Measurements from ENCODE around the gene NOTCH2.

Gene NOTCH2

DNA sequence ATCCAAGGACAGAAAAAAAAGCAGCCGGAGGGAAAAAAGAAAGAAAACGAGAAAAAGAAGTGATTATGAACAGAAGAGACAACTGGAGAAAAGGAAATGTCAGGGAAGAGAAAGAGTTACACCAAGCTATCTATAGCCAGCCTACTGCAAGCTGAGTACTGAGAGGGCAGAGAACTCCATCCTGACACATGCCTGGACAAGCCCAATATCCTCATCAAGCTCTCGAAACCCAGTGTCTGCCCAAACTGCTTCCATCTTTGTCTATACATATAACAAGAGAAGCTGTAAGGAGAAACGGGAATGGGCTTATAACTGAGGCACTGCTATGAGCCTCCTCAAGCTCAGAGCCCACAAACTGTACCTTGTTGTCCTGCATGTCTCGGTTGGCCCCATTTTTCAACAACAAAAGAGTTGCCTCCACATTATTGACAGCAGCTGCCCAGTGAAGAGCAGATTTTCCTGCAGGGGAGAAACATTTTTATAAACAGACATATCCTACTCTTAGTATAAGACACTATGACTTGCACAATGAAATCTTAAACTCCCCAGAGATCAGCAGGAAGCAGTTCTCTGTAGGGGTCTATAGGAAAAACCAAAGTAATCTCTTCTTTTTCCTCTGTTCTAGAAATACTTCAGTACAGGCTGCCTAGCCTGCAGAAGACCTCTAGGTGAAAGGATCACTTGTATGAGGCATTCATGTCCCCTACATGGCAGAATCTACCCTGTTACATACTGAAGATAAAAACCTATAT lies 152.0 kb downstream of the NOTCH2 start:
- Histone ChIP-seq H3K36me3 (ENCODE audit: control insufficient read depth, insufficient read depth, low read length) (no peaks in the 10 kb centered on the region), H3K79me2 (no peaks in the 10 kb centered on the region), H3K4me2 (ENCODE audit: low read length) (no peak overlapping the region), H3K9me3 (ENCODE audit: control insufficient read depth, low read length) (no peaks in the 10 kb centered on the region), H3K27me3 (ENCODE audit: control insufficient read depth, insufficient read depth, low read length) (no peaks in the 10 kb centered on the region), H3K4me3 (ENCODE audit: low read depth, low read length) (no peak overlapping the region), H3K27ac (no peak overlapping the region), H3K4me1 (no peaks in the 10 kb centered on the region), H3K9ac (no peak overlapping the region), H2AFZ (no peak overlapping the region)
- TF ChIP-seq, protein P1, sequence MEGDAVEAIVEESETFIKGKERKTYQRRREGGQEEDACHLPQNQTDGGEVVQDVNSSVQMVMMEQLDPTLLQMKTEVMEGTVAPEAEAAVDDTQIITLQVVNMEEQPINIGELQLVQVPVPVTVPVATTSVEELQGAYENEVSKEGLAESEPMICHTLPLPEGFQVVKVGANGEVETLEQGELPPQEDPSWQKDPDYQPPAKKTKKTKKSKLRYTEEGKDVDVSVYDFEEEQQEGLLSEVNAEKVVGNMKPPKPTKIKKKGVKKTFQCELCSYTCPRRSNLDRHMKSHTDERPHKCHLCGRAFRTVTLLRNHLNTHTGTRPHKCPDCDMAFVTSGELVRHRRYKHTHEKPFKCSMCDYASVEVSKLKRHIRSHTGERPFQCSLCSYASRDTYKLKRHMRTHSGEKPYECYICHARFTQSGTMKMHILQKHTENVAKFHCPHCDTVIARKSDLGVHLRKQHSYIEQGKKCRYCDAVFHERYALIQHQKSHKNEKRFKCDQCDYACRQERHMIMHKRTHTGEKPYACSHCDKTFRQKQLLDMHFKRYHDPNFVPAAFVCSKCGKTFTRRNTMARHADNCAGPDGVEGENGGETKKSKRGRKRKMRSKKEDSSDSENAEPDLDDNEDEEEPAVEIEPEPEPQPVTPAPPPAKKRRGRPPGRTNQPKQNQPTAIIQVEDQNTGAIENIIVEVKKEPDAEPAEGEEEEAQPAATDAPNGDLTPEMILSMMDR (IDR thresholded peaks at IDR 0.05), result no peak

DNA sequence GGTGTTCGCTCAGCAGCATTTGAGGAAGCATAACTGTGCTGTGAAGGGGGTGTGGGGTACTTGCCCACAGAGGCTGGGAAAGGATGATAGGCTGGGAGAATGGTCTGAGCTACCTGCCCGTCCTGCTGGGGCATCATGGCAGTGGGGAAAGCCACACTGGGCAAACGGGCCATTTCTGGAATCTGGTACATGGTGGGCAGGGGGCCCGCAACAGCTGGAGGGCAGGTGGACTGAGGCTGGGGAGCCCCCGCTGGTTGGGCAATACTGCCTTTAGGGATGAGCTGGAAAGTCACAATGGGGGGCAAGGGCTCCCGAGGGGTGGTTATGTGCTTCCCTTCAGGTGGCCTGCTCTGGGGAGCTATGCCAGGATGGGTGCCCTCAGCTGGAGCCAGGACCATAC lies 153.9 kb downstream of the NOTCH2 start:
- Histone ChIP-seq H3K9ac (no peak overlapping the region), H3K9me3 (ENCODE audit: control insufficient read depth, low read length) (no peaks in the 10 kb centered on the region), H3K79me2 (no peaks in the 10 kb centered on the region), H3K4me2 (ENCODE audit: low read length) (no peak overlapping the region), H3K27ac (no peak overlapping the region), H3K36me3 (ENCODE audit: control insufficient read depth, insufficient read depth, low read length) (no peaks in the 10 kb centered on the region), H3K4me1 (no peaks in the 10 kb centered on the region), H3K27me3 (ENCODE audit: control insufficient read depth, insufficient read depth, low read length) (no peaks in the 10 kb centered on the region), H3K4me3 (ENCODE audit: low read depth, low read length) (no peak overlapping the region), H2AFZ (no peak overlapping the region)
- TF ChIP-seq, protein P1 (IDR thresholded peaks at IDR 0.05), result no peak

DNA sequence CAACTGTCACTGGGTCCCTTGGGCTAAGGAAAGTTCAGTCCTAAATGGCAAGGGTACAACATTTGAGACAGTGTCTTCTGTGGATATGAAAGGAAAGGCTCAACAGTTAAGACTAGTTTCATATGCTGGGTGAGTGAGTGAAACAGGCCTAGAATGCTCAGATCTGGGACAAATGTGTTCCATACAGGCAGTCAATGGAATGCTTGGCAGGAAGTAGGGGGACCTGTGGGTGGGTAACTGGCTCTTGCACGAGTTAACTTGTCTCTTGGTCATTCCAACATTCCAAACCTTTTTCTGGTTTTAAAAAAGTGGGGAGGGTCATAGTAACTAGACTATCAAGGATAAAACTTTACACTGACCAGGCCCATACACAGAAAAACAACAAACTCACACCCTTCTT lies 155.4 kb downstream of the NOTCH2 start:
- Histone ChIP-seq H2AFZ (no peak overlapping the region), H3K27ac (no peak overlapping the region), H3K4me1 (no peaks in the 10 kb centered on the region), H3K79me2 (no peaks in the 10 kb centered on the region), H3K36me3 (ENCODE audit: control insufficient read depth, insufficient read depth, low read length) (no peaks in the 10 kb centered on the region), H3K27me3 (ENCODE audit: control insufficient read depth, insufficient read depth, low read length) (no peaks in the 10 kb centered on the region), H3K4me3 (ENCODE audit: low read depth, low read length) (no peak overlapping the region), H3K9me3 (ENCODE audit: control insufficient read depth, low read length) (no peaks in the 10 kb centered on the region), H3K4me2 (ENCODE audit: low read length) (no peak overlapping the region), H3K9ac (no peak overlapping the region)
- TF ChIP-seq, protein P1 (IDR thresholded peaks at IDR 0.05), result no peak

DNA sequence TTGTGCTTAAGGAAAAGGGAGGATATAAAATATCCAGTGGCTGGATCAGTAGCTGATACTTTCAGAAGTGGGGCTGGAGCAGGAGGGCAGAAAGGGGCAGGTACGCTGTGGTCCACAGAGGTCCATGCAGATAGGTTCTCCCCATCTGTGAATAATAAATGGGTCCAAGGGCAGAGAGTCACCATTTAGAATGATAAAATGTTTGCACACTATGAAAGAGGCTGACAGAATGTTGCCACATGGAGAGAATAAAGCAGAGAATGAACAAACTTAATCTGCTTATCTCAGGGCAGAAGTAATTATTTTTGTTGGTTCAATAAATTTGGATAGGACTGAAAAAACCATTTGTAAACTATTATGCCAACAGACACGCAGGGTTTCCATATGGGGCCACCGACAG lies 156.5 kb downstream of the NOTCH2 start:
- no peak overlapping the region for H2AFZ ChIP-seq
- H3K4me1 ChIP-seq, result no peaks in the 10 kb centered on the region
- TF ChIP-seq, protein P1 (IDR thresholded peaks at IDR 0.05), result no peak
- no peak overlapping the region for H3K9ac ChIP-seq
- no peaks in the 10 kb centered on the region for H3K27me3 ChIP-seq (ENCODE audit: control insufficient read depth, insufficient read depth, low read length)
- H3K4me3 ChIP-seq (ENCODE audit: low read depth, low read length), result no peak overlapping the region
- H3K36me3 ChIP-seq (ENCODE audit: control insufficient read depth, insufficient read depth, low read length), result no peaks in the 10 kb centered on the region
- no peak overlapping the region for H3K27ac ChIP-seq
- H3K79me2 ChIP-seq, result no peaks in the 10 kb centered on the region
- H3K4me2 ChIP-seq (ENCODE audit: low read length), result no peak overlapping the region
- H3K9me3 ChIP-seq (ENCODE audit: control insufficient read depth, low read length), result no peaks in the 10 kb centered on the region

DNA sequence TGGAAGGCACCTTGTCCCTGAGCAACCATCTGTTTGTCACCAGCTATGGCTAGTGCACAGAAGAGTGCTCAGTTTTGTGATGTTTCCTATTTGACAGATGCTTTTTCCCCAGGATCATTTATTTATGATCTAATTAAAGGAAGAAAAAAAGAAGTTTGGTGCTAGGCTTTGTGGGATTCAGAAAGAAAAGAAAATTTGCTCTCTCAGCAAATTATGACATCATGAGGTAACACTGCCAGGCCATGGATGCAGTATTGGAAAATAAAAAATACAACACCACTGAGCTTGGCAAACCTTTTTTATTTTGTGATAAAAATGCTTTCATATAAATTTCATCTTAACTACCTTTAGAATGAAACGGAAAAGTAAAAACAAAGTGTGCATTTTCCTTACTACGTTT lies 157.7 kb downstream of the NOTCH2 start:
- H3K4me2 ChIP-seq (ENCODE audit: low read length), result no peak overlapping the region
- H3K36me3 ChIP-seq (ENCODE audit: control insufficient read depth, insufficient read depth, low read length), result no peaks in the 10 kb centered on the region
- no peak overlapping the region for H3K4me3 ChIP-seq (ENCODE audit: low read depth, low read length)
- H3K9ac ChIP-seq, result no peak overlapping the region
- H2AFZ ChIP-seq, result no peak overlapping the region
- H3K9me3 ChIP-seq (ENCODE audit: control insufficient read depth, low read length), result no peaks in the 10 kb centered on the region
- no peaks in the 10 kb centered on the region for H3K79me2 ChIP-seq
- H3K27me3 ChIP-seq (ENCODE audit: control insufficient read depth, insufficient read depth, low read length), result no peaks in the 10 kb centered on the region
- TF ChIP-seq, protein P1 (IDR thresholded peaks at IDR 0.05), result no peak
- no peak overlapping the region for H3K27ac ChIP-seq
- no peaks in the 10 kb centered on the region for H3K4me1 ChIP-seq

Measured in parathyroid adenoma (tissue), 2 donors.